HG03442 (cell line): ENCODE results near the gene PSMF1.

Experiments used
- ATAC-seq: cut with Tn5 transposase; IDR thresholded peaks from one replicate; pipeline ENCODE4 v1.9.1; 2021; ENCODE audit warnings: mild to moderate bottlenecking, moderate library complexity; ENCODE audit not compliant: unreplicated experiment

The PSMF1 gene

DNA sequence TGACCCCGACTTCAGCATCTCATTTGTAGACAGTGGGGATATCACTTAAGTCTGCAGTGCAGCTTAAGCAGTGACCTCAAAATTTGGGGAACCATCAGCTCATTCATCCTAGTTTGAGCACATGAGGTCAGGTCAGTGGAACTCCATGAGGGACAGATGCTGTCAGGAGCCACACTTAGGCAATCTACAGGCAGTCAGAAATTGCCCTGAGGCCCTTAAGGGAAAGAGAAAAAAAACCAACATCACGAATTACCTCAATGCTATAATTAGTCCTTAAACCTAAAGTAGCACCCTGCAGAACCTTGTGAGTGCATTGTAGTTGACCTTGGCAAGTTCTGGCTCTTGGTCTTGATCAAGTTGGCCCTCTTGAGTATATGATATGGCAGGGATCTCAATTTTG, 45.3 kb downstream of the PSMF1 start:
- no peak for ATAC-seq

DNA sequence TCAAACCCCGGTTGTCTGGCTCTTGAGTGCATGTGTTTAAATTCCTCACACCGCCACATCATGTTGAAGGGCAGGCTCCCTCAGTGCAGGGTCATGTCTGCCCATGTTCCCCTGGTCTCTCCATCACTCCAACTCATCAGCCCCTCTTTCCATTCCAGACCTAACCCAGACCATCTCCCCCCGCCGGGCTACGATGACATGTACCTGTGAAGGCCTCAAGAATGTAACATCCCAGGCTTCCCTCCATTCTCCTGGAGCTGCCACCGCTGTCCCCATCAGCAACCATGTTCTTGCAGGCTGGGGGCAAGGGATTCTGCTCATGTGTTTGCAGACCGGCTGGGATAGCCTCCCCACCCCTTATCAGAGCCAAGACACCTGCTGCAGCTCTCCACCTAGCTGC, 46.5 kb downstream of the PSMF1 start:
- ATAC-seq: no peak

DNA sequence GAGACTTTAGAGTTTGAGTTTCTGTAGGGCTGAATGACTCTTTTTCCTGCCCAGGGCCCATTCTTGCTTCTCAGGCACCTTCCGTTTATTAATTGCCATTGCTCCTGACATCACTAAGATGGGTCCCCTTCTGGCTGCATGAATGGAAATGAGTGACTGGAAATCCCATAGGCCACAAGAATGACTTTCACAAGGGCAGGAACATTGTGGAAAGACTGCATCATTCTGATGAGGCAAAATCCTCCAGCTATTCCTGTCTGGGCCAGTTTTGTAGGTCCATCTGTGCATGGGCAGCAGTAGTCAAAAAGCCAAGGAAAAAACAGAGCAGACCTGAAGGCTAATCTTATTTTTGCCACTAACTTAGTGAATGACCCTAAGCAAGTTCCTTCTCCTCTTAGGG, 47.1 kb downstream of the PSMF1 start:
- no peak for ATAC-seq

DNA sequence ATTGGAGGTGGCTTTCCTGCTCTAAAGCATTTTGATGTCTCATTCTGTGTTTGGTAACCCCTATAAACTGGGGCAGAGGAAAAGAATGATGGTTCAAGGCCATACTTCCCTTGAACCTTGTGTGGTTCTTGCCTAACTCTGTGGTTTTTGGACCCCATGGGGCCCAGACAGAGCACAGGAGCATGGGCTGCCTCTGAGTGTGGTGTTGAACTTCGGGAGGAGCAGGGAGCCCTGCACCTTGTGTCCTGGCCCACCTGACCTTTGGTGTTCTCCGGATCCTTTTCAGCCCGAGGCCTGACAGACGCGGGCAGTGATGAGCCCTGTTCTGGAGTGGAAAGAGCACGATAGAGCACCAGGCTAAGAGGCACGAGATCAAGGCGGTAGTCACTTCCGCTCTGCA, 47.5 kb downstream of the PSMF1 start:
- ATAC-seq: no peak

DNA sequence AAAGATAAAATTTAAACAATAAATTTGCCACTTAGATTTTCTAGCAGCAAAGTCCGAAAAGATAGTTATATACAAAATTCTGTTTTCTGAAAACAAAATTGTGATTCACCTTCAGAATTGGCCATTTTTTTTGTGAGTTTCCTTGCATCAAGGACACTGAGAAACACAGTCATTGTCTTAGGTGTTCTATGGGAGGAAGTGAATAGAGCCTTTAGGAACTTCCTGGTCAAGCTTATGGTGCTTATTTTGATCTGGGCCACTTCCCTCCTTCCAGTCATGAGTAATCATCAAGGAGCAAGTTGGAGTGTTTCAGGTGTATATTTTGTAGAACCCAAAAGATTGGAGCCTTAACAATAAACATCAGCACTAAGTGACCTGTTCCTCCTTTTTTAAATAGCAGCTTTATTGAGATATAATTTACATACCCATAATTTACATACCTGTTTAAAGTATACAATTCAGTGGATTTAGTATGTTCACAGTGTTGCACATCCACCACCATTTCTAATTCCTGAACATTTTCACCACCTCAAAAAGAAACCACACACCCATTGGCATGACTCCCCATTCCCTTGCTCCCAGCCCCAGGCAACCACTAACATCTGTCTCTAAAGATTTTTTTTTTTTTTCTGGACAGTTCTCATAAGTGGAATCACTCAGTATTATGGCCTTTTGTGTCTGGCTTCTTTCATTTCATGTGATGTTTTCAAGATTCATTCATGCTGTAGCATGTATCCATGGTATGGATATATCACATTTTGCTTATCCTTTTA, 48.7 kb downstream of the PSMF1 start:
- no peak for ATAC-seq

DNA sequence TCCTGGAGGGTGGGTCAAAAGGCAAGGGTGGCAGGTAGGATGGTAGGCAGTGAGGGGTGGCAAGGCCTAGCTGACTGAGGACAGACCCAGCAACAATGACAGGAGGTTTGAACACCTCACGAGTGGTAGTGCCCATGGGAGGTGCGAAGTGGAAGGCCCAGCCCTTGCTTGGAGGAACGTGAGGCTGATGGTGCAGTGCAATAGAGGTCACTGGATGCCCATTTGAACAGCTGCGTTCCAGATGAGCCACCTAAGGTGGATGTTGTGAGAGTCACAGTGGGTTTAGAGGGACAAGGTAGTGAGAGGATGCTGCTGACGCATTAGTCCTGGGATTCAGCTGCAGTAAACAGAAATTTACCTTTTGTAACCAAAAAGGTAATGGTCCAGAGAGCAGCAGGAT, 50.8 kb downstream of the PSMF1 start:
- no peak for ATAC-seq

DNA sequence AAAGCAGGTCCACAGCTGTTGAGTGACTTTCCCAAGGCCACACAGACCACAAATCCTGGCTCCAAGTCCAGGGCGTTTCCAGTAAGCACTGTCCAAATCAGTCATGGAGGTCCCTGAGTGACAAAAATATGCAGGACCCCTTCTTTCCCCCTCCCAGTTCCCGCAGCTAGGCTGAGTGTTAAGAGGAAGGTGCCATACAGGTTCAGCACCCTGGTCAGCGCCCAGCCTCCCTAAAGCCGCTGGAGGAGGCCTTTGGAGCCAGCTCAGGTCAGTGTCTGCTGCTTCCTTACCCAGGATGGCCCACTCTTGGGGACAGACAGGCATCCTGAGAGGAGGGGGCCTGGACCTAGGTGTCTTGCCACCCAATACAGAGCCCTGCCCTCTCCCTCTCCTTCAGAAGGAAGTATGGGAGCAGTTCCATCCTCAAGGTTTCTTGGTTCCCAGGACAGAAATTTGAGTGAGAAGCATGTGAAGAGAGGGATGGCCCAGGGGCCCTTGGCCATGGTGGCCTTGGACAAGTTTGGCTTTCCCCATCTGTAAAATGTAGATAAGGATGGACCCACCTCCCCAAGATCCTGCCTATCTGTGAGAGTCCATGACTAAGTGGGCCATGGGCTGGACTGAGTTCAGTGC, 53.2 kb downstream of the PSMF1 start:
- no peak for ATAC-seq

DNA sequence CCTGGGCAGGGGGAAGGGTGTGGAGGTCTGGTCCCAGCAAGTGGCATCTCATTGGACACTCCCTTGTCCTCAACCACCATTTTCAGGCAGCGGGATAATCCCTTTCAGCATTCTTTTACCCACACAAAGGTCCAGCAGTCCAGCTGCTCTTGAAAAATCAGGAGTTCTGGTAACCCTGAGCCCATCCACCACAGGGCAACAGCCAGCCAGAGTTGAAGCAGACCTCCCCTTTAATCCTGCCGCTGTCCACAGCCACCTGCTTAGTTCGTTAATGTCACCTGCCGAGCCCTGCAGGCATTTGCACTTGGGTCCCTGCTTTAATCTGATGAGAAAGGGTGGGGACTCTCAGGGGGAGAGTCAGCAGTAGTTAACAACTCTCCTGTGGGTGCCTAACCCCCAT, 55.3 kb downstream of the PSMF1 start:
- ATAC-seq: no peak

DNA sequence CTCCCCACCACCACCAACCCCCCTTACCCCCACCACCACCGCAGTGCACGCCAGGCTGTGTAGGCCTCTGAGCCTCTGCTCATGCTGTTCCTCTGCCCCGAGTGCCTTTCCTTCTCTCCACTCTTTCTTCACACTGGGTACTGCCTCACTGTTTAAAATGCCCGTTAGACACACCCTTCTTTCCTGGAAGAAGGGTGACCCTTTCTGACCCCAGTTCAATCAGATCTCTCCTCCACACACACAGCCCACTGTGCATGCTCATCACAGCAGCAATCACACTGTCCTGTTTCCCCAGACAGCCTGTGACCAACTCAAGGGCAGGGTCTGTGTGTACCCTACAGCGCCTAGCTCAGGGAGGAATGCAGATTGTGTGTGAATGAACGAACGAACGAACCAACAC, 56.4 kb downstream of the PSMF1 start:
- ATAC-seq: no peak

DNA sequence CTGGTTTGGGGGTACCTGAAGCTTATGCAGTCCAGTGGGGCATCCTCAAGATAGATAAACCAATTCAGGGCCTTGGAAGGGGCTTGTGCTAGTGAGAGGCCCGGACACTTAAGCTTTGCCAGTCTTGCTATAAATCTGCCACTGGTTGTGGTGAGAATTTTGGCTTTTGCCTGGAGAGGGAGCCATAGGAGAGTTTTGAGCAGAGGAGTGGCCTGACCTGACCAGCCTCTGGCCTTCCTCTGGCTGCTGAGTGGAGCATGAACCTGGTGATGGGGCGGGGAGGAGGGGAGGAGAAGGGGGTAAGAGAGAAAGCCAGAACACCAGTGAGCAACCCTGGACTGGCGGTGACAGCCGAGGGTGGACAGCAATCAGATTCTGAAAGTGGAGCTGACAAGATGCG, 59.3 kb downstream of the PSMF1 start:
- no peak for ATAC-seq

DNA sequence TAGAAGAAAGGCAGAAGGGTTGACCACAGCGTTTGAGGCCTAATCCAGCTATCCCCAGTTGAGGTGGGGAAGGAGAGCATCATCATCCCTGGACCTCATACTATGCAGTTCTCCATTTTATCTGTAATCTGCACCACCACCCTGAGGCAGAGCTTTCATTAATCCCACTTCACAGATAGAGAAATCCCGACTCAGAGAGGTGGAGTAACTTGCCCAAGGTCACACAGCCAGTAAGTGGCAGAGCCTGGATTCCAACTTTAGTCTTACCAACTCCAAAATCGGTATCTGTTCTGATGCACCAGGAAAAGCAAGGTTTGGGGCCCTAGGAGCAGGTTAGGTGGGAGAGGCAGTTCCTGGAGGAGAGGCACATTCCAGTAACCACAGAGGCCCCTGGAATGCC, 59.7 kb downstream of the PSMF1 start:
- ATAC-seq: no peak

DNA sequence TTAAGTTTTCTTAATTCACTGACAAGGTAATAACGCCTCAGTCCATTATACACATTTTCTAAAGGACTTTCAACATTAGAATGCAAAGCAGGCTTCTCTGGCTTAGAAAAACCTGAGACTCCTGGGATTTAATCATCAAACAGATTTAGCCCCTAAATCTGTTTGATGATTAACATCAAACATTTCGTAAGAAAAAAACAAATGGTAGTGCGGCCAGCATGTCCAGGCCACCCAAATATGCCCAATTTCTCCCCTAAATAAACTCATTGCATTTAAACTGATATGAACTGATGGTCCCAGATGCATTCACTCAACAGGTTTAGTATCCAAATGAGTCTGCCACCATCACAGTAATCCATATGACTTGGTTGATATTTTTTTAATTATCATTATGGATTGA, 60.2 kb downstream of the PSMF1 start:
- no peak for ATAC-seq

DNA sequence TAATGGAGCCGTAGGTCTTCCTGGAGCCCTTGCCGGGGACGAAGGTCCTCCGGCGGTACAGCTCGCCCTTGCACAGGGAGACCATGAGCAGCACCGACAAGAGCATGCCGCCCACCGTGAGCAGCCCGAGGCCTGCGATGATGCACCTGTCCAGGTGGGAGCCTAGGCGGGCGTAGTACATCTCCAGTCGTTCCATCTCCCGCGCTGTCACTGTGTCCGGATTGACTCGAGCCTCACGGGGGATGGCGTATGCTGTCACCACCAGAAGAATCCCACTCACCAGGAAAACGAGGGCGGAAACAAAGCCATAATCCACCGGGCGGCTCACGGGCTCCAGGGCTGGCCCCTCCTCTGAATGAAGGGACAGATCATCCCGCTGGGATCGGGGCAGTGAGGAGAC, 62.5 kb downstream of the PSMF1 start:
- ATAC-seq: no peak

DNA sequence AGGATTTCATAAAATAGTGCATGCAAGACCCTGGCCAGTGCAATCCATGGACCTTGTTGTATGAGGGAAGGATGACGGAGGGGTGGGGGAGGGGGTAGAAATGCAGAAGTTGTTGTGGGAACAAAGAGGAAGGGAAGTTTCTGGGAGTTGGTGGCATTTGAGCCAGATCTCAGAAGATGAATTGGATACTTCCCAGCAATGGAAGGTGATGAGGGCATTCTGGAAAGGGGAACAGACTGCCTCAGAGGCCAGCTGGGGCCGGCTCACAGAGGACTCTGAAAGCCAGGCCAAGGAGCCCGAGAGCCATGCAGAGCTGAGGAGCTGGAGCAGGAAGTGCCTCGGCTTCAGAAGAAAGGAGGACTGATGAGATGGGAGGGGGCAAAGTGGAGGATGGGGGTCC, 63.7 kb downstream of the PSMF1 start:
- no peak for ATAC-seq

DNA sequence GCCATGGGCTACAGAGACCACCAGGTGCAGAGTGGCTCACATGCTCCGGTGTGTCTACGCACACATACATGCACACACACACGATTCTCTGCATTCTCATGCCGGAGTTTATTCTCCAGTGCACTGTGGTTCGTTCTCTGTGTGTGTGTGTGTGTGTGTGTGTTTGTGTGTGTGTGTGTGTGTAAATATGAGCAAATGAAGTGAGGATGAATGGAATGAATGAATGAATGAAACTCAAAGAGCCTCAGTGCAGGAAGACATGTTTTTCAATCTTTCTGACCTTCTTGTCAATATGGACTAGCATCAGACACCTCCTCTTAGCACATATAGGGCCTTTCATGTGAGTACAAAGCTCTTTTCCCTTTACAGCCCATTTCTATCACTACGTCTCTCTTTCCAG, 64.8 kb downstream of the PSMF1 start:
- no peak for ATAC-seq

DNA sequence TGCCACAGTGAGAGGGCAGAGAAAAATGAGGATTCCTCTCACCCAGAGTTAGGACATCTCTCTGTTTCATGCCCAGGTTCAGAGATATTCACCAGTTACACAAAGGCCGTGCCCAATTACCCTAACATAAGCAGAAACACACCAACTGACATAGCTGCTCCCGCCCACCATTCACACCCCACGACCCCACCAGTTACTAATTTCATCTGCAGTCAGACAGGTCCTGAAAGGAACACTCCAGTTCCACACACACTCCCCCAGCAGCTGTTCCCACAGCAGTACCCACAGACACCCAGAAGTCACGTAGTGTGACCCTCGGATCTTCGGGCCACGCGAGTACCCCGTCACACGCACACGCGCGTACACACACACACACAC, 65.8 kb downstream of the PSMF1 start:
- no peak for ATAC-seq

DNA sequence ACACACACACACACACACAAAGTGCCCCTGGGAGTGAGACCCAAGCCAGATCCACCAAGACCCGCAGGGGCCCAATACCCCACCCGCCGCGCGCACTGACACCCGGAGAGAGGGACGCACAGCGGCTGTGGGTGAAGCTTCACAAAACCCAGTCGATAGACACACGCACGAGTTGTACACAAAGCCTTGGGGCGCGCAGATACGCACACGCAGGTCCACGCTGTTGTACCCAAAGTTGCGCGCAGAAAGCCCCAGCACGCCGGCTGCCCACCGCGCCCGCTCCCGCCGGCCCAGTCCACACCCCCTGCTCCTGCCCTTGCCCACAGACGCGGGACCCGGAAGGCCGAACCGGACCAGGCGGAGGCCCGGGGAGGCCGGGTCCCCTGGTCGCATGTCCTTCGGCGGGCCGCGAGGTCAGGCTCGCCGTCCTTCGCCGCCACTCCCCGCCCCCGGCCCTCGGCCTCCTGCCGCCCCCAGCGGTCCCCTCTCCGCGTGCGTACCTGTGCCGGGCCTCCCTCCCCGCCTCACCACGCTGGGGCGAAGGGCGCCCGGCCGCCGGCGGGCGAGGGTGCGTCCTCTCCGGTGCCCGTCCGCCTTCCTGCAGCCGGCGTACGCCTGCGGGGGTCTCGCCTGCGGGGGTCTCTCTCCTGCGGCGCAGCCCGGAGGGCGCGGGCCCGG, 66.4 kb downstream of the PSMF1 start, which contains the start of gene TMEM74B:
TSS of gene TMEM74B (minus strand) at position 344 of the 678 bp plus-strand sequence. CDS start 1,180 bp downstream, outside the sequence.
- ATAC-seq: no peak

DNA sequence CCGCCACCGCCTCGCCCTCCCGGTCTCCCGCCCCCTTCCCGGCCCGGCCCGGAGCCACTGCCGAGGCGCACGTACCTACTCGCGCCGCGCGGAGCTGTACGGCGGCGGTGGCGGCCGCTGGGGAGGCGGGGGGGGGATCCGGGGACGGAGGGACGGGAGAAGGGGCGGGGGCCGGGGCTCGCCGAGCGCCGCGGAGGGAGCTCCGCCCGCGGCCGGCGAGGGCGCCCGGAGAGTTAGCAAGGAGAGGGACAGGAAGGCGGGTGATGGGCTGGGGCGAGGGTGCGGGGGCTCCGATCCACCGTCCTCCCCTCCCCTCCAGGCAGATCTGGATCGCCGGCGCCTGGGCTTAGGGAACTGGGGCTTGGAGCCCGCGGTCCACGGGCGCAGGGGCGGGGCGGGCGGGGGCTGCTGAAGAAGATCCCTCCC, 66.9 kb downstream of the PSMF1 start:
- ATAC-seq: no peak

DNA sequence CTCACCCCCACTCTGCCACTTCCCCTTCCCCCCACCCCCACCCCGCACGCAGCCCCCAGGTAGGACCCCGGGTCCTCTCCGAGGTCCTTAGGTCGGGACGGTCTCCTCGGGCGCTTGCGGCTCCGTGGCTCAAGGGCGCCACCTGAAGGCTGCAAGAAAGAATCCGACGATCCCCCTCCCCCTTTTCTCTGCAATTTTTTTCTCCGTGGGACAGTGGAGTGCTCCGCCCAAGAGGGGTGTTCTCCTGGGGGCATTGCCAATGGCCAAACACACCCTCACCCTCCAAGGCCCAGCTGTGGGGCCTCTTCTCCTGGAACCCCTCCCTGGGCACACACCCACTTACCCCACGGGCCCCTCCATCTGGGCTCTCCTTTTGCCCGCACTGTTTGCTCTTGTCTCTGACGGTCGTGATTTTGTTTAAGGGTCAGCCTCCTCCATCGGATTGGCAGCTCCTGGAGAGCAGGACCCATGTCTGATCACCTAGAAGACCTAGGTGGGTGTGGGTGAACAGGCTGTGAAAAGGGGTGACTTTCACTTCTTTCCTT, 67.5 kb downstream of the PSMF1 start:
- ATAC-seq: no peak

DNA sequence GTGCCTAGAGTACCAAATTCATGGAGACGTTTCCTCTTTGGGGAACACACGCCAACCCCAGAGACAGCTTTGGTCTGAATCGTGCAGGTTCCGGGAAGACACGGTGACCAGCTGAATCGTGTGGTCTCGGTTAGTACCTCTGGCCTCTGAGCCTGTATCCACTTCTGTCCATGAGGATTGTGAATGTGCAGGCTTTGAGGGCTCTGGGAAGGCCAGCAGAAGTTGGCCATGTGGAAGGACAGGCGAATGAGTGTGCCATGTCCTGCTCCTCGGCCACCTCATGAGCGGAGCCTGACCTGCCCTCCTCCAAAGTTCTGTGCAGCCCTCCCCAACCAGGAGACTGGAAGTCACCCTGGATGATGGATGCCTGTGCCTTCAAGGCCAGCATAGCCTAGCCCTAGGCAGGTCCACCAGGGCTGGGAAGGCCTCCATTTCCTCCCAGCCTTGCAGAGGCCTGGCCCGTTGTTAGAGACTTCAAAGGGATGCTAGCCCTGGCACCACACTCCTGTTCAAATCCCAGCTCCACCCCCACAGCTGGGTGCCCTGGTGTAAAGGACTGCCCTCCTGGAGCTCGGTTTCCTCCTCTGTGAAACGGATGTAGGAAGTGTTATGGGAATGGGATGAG, 68.1 kb downstream of the PSMF1 start:
- no peak for ATAC-seq

DNA sequence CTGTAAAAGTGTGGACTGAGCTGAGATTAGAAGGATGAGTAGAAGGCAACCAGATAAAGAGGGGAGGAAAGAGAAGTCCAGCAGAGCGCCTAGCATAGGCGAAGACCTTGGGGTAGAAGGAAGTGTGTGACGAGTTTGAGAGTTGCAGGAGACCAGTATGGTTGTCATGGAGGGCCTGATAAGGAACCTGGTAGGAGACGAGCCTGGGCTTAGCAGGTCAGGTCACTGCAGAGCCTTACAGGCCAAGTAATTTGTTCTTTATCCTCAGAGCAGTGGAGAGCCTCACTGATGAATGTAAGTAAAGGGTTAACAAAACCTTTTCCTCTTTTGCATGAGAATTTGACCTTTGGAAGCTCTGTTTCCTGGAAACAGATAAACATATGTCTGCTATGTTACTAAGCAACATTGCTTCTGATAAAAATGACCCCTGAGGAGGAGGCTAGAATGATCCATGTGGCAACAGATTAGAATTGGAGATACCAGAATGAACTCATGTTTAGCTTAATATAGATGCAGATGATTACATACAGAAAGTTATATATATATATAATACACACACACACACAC, 69.3 kb downstream of the PSMF1 start:
- no peak for ATAC-seq
